HepG2 (cell line): ENCODE data around the gene NDUFS6.
A peak's percentile ranks its signal among the peaks of the same experiment; 100 is the strongest.

Source experiments
- CREM ChIP-seq, 2 experiments: sonication (generic) in 1 of 2; formaldehyde crosslinking in 1 of 2; IDR thresholded peaks; 2 replicates each; pipeline versions ENCODE4 v1.4.0 to v1.6.1; 2016 to 2020; ENCODE audit warnings: antibody characterized with exemption in 1 of 2, mild to moderate bottlenecking in 1 of 2, missing genetic modification reagents in 1 of 2
- CTCF ChIP-seq: sonication (generic); formaldehyde crosslinking; IDR thresholded peaks from 2 replicates; pipeline ENCODE4 v1.5.0; 2020; ENCODE audit warnings: mild to moderate bottlenecking, missing genetic modification reagents, moderate library complexity
- EP300 ChIP-seq, 3 experiments: sonication (generic) in 1 of 3; formaldehyde crosslinking in 1 of 3; IDR thresholded peaks; 2 replicates each; pipeline versions ENCODE4 v1.5.1 to v1.6.1; 2011 to 2020; ENCODE audit warnings: low read depth in 2 of 3, low read length in 2 of 3, borderline replicate concordance in 1 of 3, improper control_type of control experiment in 1 of 3, mild to moderate bottlenecking in 1 of 3, missing genetic modification reagents in 1 of 3, moderate library complexity in 1 of 3
- FOXP4 ChIP-seq: sonication (generic); formaldehyde crosslinking; IDR thresholded peaks from 2 replicates; pipeline ENCODE4 v1.4.0; 2020; ENCODE audit warnings: missing genetic modification reagents
- HCFC1 ChIP-seq: fragments of 150-350 bp; IDR thresholded peaks from 2 replicates; pipeline ENCODE4 v1.6.1; 2014; ENCODE audit warnings: low read depth, low read length
- IKZF5 ChIP-seq: IDR thresholded peaks from 2 replicates; pipeline ENCODE4 v1.6.1; 2018; ENCODE audit warnings: missing genetic modification reagents, mild to moderate bottlenecking, missing compliant biosample characterization
- MYC ChIP-seq: sonication (generic); formaldehyde crosslinking; IDR thresholded peaks from 2 replicates; pipeline ENCODE4 v1.9.0; 2021; ENCODE audit warnings: missing genetic modification reagents, borderline replicate concordance
- PBX2 ChIP-seq: IDR thresholded peaks from 2 replicates; pipeline ENCODE4 v1.6.1; 2016; ENCODE audit warnings: control low read depth
- PHF8 ChIP-seq: sonication (generic); formaldehyde crosslinking; IDR thresholded peaks from 2 replicates; pipeline ENCODE4 v1.5.0; 2020; ENCODE audit warnings: missing genetic modification reagents
- POLR2A ChIP-seq, 2 experiments: IDR thresholded peaks; 2 replicates each; pipeline ENCODE4 v1.6.1; 2011; ENCODE audit warnings: low read depth in 2 of 2, low read length in 2 of 2, mild to moderate bottlenecking in 1 of 2, moderate library complexity in 1 of 2; ENCODE audit not compliant: insufficient read depth in 1 of 2
- POLR2AphosphoS5 ChIP-seq: IDR thresholded peaks from 2 replicates; pipeline ENCODE4 v1.6.1; 2012; ENCODE audit warnings: low read depth, low read length
- REST ChIP-seq, 2 experiments: IDR thresholded peaks; 2 replicates each; pipeline ENCODE4 v1.6.1; 2011 to 2012; ENCODE audit warnings: low read length in 2 of 2, borderline replicate concordance in 1 of 2, low read depth in 1 of 2, mild to moderate bottlenecking in 1 of 2, moderate library complexity in 1 of 2
- ZNF180 ChIP-seq: sonication (generic); formaldehyde crosslinking; IDR thresholded peaks from 2 replicates; pipeline ENCODE4 v1.4.0; 2020; ENCODE audit warnings: low read depth, missing genetic modification reagents, borderline replicate concordance
- ZNF264 ChIP-seq: sonication (generic); formaldehyde crosslinking; IDR thresholded peaks from 2 replicates; pipeline ENCODE4 v1.4.0; 2020; ENCODE audit warnings: missing genetic modification reagents

GRCh38 chr5:1799110-1799601 lies 2.1 kb upstream of the NDUFS6 start:
- TF ChIP-seq CREM (IDR thresholded peaks at IDR 0.05) (no peak), CREM (CRISPR knock-in tag; IDR thresholded peaks at IDR 0.05) (no peak), POLR2A (IDR thresholded peaks at IDR 0.05; ENCODE audit: insufficient read depth in 1 of 2, low read depth in 2 of 2, low read length in 2 of 2) (0 out of 4 replicates have a peak, but pooled peaks of 1 of the 2 experiments have one; percentile 31), POLR2AphosphoS5 (no peak), REST (IDR thresholded peaks at IDR 0.05; ENCODE audit: borderline replicate concordance in 1 of 2, low read depth in 1 of 2, low read length in 2 of 2) (no peak), EP300 (IDR thresholded peaks at IDR 0.05; ENCODE audit: low read depth in 2 of 2, low read length in 2 of 2) (no peak), EP300 (CRISPR knock-in tag; IDR thresholded peaks at IDR 0.05; ENCODE audit: borderline replicate concordance) (no peak), FOXP4 (CRISPR knock-in tag) (no peak), IKZF5 (CRISPR knock-in tag) (no peak), ZNF264 (CRISPR knock-in tag) (0 out of 2 replicates have a peak, but pooled peaks have one; percentile 40), PBX2 (no peak), CTCF (CRISPR knock-in tag) (no peak), PHF8 (CRISPR knock-in tag) (no peak), ZNF180 (CRISPR knock-in tag) (no peak), MYC (no peak), HCFC1 (no peak)
